IPS-18c (cell line): ENCODE measurements around the gene SAMD5.
"Not testable (repeated sequence)": the region's sequence is repeated elsewhere in the genome, so short reads cannot be mapped to it uniquely, and the experiment has no call there.

Source experiments
- H3K4me3 ChIP-seq: 2 replicates; pipeline ENCODE4 v1.7.0; 2013; ENCODE audit warnings: low read depth, mild to moderate bottlenecking, low read length, moderate library complexity; ENCODE audit not compliant: insufficient read depth
- H3K9me3 ChIP-seq: one replicate; pipeline ENCODE4 v1.6.1; 2013; ENCODE audit warnings: mild to moderate bottlenecking, low read length, moderate library complexity; ENCODE audit not compliant: control insufficient read depth, insufficient read depth

SAMD5 gene

GRCh38 chr6:147515327-147515726, 6.8 kb downstream of the SAMD5 start:
- no peaks in the 10 kb centered on the region for H3K9me3 ChIP-seq
- H3K4me3 ChIP-seq, result no peak overlapping the region

DNA sequence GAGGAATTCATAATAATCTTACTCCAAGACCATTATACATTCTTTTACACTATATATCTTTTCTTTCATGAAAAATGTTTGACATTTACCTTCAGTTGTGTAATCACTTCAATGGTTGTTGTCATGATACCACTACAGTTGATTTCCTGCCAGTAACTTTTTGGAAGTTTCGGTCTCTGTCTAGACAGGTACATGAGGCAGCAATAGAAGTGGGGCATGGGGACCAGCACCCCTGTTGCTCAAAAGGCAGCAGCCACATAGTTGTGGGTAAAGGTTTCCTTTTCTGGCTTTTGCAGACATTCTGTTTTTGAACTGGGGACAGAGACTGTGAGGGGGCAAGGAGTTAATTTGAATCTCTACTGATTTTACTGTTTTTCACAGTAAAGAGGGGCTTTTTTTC, 14.1 kb downstream of the SAMD5 start:
- no peaks in the 10 kb centered on the region for H3K9me3 ChIP-seq
- H3K4me3 ChIP-seq, result no peak overlapping the region

- H3K4me3 ChIP-seq, result no peak overlapping the region
Observed at GRCh38 chr6:147525519-147526209, 17.2 kb downstream of the SAMD5 start.

GRCh38 chr6:147527197-147527596, 18.7 kb downstream of the SAMD5 start:
- no peaks in the 10 kb centered on the region for H3K9me3 ChIP-seq
- no peak overlapping the region for H3K4me3 ChIP-seq

More at GRCh38 chr6:147525519-147526209, 17.2 kb downstream of the SAMD5 start:
- H3K9me3 ChIP-seq, result no peaks in the 10 kb centered on the region

- Histone ChIP-seq H3K4me3 (no peak overlapping the region), H3K9me3 (no peaks in the 10 kb centered on the region)
Observed at GRCh38 chr6:147528511-147529145, 20.1 kb downstream of the SAMD5 start.

DNA sequence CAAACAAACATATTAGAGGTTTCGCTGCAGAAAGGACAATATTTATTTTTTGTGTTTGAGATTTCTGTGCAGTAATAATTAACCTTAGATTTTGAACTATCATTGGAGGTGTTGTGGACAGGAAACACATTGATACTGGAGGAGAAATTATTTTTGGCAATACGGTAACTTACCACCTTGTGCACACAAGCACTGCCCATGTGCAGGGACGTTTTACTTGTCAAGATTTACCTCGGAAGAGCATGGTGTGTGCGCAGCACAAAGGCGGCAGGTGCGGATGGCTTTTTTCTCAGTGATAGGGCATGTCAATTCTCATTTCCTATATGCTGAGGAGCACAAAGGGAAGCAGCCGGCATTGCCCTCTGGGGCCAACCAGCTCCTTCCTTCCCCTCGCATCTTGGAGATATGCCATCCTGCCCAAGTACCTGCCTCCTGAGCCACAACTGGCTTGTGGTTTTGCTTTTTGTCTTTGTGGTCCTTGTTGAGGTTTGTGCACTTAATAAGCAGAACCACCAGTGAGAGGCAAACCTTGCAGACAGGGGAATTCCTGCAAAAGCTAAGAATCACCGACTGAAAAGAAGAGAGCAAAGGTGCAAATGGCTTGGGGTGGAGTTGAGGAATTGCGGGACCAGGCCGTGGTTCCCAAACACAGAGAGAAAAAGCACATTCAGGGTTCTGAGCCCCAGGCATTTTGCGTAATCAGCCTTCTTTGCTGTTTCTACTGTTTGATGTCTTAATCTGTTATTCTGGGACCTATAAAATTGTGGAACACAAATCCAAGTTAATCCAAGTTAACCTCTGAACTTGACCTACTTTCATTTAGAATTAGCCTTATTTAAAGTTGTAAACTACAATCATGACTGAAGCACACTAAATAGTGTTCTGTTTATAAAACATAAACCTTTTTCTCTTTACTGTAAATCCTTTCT, 21.9 kb downstream of the SAMD5 start:
- Histone ChIP-seq H3K9me3 (no peaks in the 10 kb centered on the region), H3K4me3 (no peak overlapping the region)

- H3K9me3 ChIP-seq, result no peaks in the 10 kb centered on the region
- no peak overlapping the region for H3K4me3 ChIP-seq
Observed at GRCh38 chr6:147531321-147531720, 22.8 kb downstream of the SAMD5 start.

DNA sequence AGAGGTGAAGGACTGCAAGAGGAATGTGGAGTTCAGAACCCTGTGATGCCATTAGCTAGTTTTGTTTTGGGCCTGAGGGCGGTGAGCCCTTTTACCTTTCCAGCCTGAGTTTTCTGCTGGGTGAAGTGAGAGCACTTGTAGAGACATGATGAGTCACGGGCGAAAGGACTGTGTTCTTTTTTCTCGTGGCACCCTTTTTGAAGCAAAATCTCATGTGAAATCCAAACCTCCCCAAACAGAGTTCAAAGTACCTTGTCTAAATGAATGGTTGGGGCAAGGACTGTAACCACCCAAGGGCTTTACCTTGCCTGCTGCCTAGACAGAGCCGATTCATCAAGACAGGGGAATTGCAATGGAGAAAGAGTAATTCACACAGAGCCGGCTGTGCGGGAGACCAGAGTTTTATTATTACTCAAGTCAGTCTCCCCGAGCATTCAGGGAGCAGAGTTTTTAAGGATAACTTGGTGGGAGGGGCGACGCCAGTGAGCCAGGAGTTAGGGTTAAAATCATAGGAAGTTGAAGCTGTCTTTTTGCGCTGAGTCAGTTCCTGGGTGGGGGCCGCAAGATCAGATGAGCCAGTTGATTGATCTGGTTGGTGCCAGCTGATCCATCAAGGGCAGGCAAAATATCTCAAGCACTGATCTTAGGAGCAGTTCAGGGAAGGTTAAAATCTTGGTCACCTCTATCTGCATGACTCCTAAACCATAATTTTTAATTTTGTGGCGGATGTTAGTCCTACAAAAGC, 25.8 kb downstream of the SAMD5 start:
- H3K9me3 ChIP-seq, result no peaks in the 10 kb centered on the region
- no peak overlapping the region for H3K4me3 ChIP-seq

- H3K4me3 ChIP-seq, result no peak overlapping the region
- no peaks in the 10 kb centered on the region for H3K9me3 ChIP-seq
Observed at GRCh38 chr6:147538821-147539220, 30.3 kb downstream of the SAMD5 start.

DNA sequence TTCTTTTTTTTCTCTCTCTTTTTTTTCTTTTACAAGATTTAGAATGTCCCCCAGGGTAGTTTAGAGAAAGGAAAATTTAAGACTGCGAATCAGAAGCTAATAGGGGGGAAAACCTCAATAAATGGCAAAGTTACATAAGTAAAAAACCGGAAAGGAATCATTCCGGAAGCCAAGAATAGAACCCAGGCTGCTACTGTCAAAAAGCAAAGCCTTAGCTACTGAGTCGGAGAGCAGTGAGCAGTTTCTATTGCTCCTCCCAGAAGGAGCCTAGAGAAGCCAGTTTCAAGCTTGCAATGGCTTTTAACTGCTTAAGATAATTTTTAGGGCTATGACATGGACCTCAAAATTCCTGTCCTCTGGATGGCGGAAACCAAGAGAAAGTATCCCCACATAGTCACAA, 31.6 kb downstream of the SAMD5 start:
- no peak overlapping the region for H3K4me3 ChIP-seq
- H3K9me3 ChIP-seq, result no peaks in the 10 kb centered on the region

DNA sequence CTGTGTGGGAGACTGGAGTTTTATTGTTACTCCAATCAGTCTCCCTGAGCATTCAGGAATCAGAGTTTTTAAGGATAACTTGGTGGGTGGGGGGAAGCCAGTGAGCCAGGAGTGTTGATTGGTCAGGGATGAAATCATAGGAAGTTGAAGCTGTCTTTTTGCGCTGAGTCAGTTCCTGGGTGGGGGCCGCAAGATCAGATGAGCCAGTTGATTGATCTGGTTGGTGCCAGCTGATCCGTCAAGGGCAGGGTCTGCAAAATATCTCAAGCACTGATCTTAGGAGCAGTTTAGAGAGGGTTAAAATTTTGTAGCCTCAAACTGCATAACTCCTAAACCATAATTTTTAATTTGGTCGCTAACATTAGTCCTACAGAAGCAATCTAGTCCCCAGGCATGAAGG, 33.9 kb downstream of the SAMD5 start:
- H3K9me3 ChIP-seq, H3K4me3 ChIP-seq: not testable (repeated sequence)

GRCh38 chr6:147544420-147544819, 35.9 kb downstream of the SAMD5 start:
- H3K4me3 ChIP-seq, result no peak overlapping the region
- H3K9me3 ChIP-seq, result no peaks in the 10 kb centered on the region

DNA sequence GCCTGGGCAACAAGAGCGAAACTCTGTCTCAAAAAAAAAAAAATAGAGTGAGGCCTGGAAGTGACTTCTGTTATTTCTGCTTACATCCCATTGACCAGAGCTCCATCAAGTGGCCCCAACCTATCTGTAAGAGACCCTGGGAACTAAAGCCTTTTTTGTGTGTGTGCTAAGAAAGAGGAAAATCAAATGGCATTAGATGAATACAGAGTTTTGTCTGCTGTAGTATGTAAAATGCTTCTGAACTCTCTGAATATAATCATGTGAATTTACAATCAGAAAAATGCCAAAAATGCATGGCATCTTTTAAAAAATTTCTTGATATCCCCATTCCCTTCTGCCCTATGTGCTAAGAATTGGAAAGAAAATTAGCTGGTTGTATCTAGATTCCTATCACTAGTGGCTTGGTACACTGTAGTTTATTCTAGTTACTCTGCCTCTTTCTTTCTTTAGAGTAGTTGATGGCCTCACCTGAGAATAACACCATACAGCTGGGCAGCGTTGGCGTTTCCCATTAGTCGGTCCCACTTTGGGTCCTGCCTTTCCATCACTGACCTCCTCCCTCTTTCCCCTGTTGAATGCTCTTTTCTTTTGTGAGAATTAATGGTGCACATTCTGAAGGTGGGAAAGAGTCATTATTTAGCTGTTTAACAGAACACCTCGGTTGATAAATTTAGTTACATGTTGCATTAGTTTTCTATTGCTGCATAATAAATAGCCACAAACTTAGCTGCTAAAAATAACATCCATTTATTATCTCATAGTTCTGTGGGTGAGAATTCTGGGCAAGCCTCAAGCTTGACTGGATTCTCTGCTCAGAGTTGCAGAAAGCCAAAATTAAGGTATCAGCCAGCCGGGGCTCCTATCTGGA, 38.2 kb downstream of the SAMD5 start:
- Histone ChIP-seq H3K4me3 (no peak overlapping the region), H3K9me3 (no peaks in the 10 kb centered on the region)

DNA sequence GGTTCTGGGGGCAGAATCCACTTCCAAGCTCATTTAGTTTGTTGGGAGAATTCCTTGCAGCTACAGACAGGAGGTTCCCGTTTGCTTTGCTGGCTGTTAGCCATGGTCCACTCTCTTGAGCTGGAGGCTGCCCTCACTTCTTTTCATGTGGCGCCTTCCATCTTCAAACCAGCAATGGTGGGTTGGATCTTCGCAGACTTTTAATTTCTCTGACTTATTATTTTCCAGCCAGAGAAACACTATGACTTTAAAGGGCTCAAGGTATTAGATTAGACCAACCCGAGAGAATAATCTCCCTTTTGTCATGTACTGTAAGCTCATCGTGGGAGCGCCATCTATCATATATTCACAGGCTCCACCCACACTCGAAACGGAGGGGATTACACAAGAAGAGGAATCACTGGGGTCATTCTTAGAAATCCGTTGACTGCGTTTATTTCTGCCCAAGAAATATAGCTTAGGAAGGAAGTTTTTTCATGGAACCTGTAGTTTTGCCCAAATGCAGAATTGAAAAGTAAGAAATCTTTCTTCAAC, 38.9 kb downstream of the SAMD5 start:
- H3K4me3 ChIP-seq, result no peak overlapping the region

GRCh38 chr6:147548921-147549475, 40.5 kb downstream of the SAMD5 start:
- no peak overlapping the region for H3K4me3 ChIP-seq
- H3K9me3 ChIP-seq, result no peaks in the 10 kb centered on the region

More for the DNA sequence above, 38.9 kb downstream of the SAMD5 start:
- H3K9me3 ChIP-seq, result no peaks in the 10 kb centered on the region

- H3K9me3 ChIP-seq, result no peaks in the 10 kb centered on the region
- no peak overlapping the region for H3K4me3 ChIP-seq
Observed at GRCh38 chr6:147549531-147549930, 41.0 kb downstream of the SAMD5 start.
